ENCODE data around the gene JUNB.
A peak's percentile ranks its signal among the peaks of the same experiment; 100 is the strongest.

JUNB gene

GRCh38 chr19:12792853-12793289 lies 1.6 kb downstream of the JUNB start:
- no peak for TF ChIP-seq CTCF (IDR thresholded peaks at IDR 0.05; ENCODE audit: insufficient read depth, low read length, poor library complexity, severe bottlenecking)
- peak overlapping the region; percentile 96 for H3K4me3 ChIP-seq (replicated peaks; ENCODE audit: low read depth, low read length)
- H3K36me3 ChIP-seq (ENCODE audit: control insufficient read depth, insufficient read depth, low read length): no peaks in the 10 kb centered on the region
- no peaks in the 10 kb centered on the region for H3K27me3 ChIP-seq (replicated peaks; ENCODE audit: control insufficient read depth, insufficient read depth, low read length)
- no peak for DNase-seq (ENCODE audit: extremely low read depth, insufficient read length)

GRCh38 chr19:12793290-12794195 lies 2.3 kb downstream of the JUNB start:
- TF ChIP-seq CTCF (IDR thresholded peaks at IDR 0.05; ENCODE audit: insufficient read depth, low read length, poor library complexity, severe bottlenecking): no peak
- Histone ChIP-seq H3K27me3 (replicated peaks; ENCODE audit: control insufficient read depth, insufficient read depth, low read length) (no peaks in the 10 kb centered on the region), H3K4me3 (replicated peaks; ENCODE audit: low read depth, low read length) (peak overlapping the region; percentile 96), H3K36me3 (ENCODE audit: control insufficient read depth, insufficient read depth, low read length) (no peaks in the 10 kb centered on the region)
- DNase-seq (ENCODE audit: extremely low read depth, insufficient read length): peak; percentile 98

GRCh38 chr19:12794196-12794941 lies 3.1 kb downstream of the JUNB start:
- Histone ChIP-seq H3K27me3 (replicated peaks; ENCODE audit: control insufficient read depth, insufficient read depth, low read length) (no peaks in the 10 kb centered on the region), H3K4me3 (replicated peaks; ENCODE audit: low read depth, low read length) (peak overlapping the region; percentile 96), H3K36me3 (ENCODE audit: control insufficient read depth, insufficient read depth, low read length) (no peaks in the 10 kb centered on the region; the same call in 1 of the 2 replicates)
- TF ChIP-seq CTCF (IDR thresholded peaks at IDR 0.05; ENCODE audit: insufficient read depth, low read length, poor library complexity, severe bottlenecking): no peak
- no peak for DNase-seq (ENCODE audit: extremely low read depth, insufficient read length)

GRCh38 chr19:12794971-12795381 lies 3.7 kb downstream of the JUNB start:
- Histone ChIP-seq H3K36me3 (ENCODE audit: control insufficient read depth, insufficient read depth, low read length) (no peaks in the 10 kb centered on the region; the same call in 1 of the 2 replicates), H3K27me3 (replicated peaks; ENCODE audit: control insufficient read depth, insufficient read depth, low read length) (no peaks in the 10 kb centered on the region), H3K4me3 (replicated peaks; ENCODE audit: low read depth, low read length) (no peak overlapping the region)
- DNase-seq (ENCODE audit: extremely low read depth, insufficient read length): no peak
- TF ChIP-seq CTCF (IDR thresholded peaks at IDR 0.05; ENCODE audit: insufficient read depth, low read length, poor library complexity, severe bottlenecking): no peak

- Histone ChIP-seq H3K36me3 (ENCODE audit: control insufficient read depth, insufficient read depth, low read length) (no peaks in the 10 kb centered on the region; the same call in 1 of the 2 replicates), H3K27me3 (replicated peaks; ENCODE audit: control insufficient read depth, insufficient read depth, low read length) (no peaks in the 10 kb centered on the region), H3K4me3 (replicated peaks; ENCODE audit: low read depth, low read length) (peak overlapping the region; percentile 22; the same call in 1 of the 2 replicates)
- TF ChIP-seq CTCF (IDR thresholded peaks at IDR 0.05; ENCODE audit: insufficient read depth, low read length, poor library complexity, severe bottlenecking): peak; percentile 86
- peak; percentile 62 for DNase-seq (ENCODE audit: extremely low read depth, insufficient read length)
Measured at GRCh38 chr19:12796146-12797071, 5.1 kb downstream of the JUNB start.

Data from GM06990 (cell line).